ENCODE results near the gene PSMD2. TPM values are rescaled to one million over a fixed set of nuclear protein-coding genes. Genes with fewer than 3 reads are reported as not detected.
A peak's percentile ranks its signal among the peaks of the same experiment; 100 is the strongest.

Gene PSMD2
- total RNA-seq, 5 donors from 2014 or later (not counting 1 experiment from before 2014, with no cell fraction given) = 134 to 151 (median 149) TPM

- peaks cover 0 to 6% of the 10 kb centered on the region in 2 experiments for H3K4me1 ChIP-seq (ENCODE audit: control insufficient read depth in 1 of 2, extremely low read depth in 1 of 2, insufficient read depth in 2 of 2, low read length in 2 of 2)
- Mint-ChIP-seq H3K36me3 (no peaks in the 10 kb centered on the region), H3K27me3 (peaks cover 34 to 46% of the 10 kb centered on the region in 2 donors), H3K4me1 (peaks cover 6 to 9% (median 9%) of the 10 kb centered on the region in 3 donors), H3K27ac (no peak overlapping the region), H3K4me3 (no peak overlapping the region), H3K9me3 (no peaks in the 10 kb centered on the region)
- ChIA-PET CTCF (no interaction called here), POLR2A (no interaction called here)
- DNase-seq = no peak
- no peak overlapping the region for H3K4me3 ChIP-seq (ENCODE audit: control insufficient read depth in 1 of 2, extremely low read depth in 1 of 2, low read length in 1 of 2)
- ATAC-seq (replicated peaks in 1 of 4) = no peak
- no peaks in the 10 kb centered on the region for H3K36me3 ChIP-seq (ENCODE audit: control insufficient read depth in 2 of 2, extremely low read depth in 1 of 2, insufficient read depth in 1 of 2, low read length in 1 of 2)
- no peak overlapping the region for H3K27ac ChIP-seq (ENCODE audit: low read length)
- 84% methylated on average over 6 of the region's 6 CpGs for WGBS (ENCODE audit: insufficient coverage)
- no peaks in the 10 kb centered on the region for H3K9me3 ChIP-seq
- peaks cover 11 to 46% of the 10 kb centered on the region in 2 experiments for H3K27me3 ChIP-seq (replicated peaks in 1 of 2; ENCODE audit: control insufficient read depth in 2 of 2, extremely low read depth in 1 of 2, insufficient read depth in 2 of 2, low read length in 1 of 2)
Measured at GRCh38 chr3:184277366-184277765, 21.7 kb upstream of the PSMD2 start.

GRCh38 chr3:184282941-184283340 lies 16.1 kb upstream of the PSMD2 start:
- no peak overlapping the region for H3K4me3 ChIP-seq (ENCODE audit: control insufficient read depth in 1 of 2, extremely low read depth in 1 of 2, low read length in 1 of 2)
- Mint-ChIP-seq H3K4me1 (no peaks in the 10 kb centered on the region), H3K9me3 (no peaks in the 10 kb centered on the region), H3K27me3 (peaks cover 22 to 43% of the 10 kb centered on the region in 2 donors), H3K27ac (no peak overlapping the region), H3K4me3 (no peak overlapping the region), H3K36me3 (no peaks in the 10 kb centered on the region)
- POLR2A ChIA-PET = no interaction called here
- CTCF ChIA-PET = interaction anchor here in 1 of 2 donors (1.4 kb wide), 1 partner anchor 11 kb away, joined by 3 read pairs; no protein-coding TSS in a partner anchor
- no peaks in the 10 kb centered on the region for H3K9me3 ChIP-seq
- no peaks in the 10 kb centered on the region for H3K4me1 ChIP-seq (ENCODE audit: control insufficient read depth in 1 of 2, extremely low read depth in 1 of 2, insufficient read depth in 2 of 2, low read length in 2 of 2)
- no peaks in the 10 kb centered on the region for H3K36me3 ChIP-seq (ENCODE audit: control insufficient read depth in 2 of 2, extremely low read depth in 1 of 2, insufficient read depth in 1 of 2, low read length in 1 of 2)
- DNase-seq (no peak), ATAC-seq (replicated peaks in 1 of 4) (no peak)
- 76% methylated on average over 2 of the region's 4 CpGs for WGBS (ENCODE audit: insufficient coverage)
- peaks cover 0 to 23% of the 10 kb centered on the region in 2 experiments for H3K27me3 ChIP-seq (replicated peaks in 1 of 2; ENCODE audit: control insufficient read depth in 2 of 2, extremely low read depth in 1 of 2, insufficient read depth in 2 of 2, low read length in 1 of 2)
- no peak overlapping the region for H3K27ac ChIP-seq (ENCODE audit: low read length)

- H3K27ac Mint-ChIP-seq = no peak overlapping the region
- no peaks in the 10 kb centered on the region for H3K4me1 Mint-ChIP-seq
- ChIA-PET POLR2A (no interaction called here), CTCF (interaction anchor here in 1 of 2 donors (0.6 kb wide), 1 partner anchor 361 kb away, joined by 4 read pairs; no protein-coding TSS in a partner anchor)
- H3K36me3 Mint-ChIP-seq = no peaks in the 10 kb centered on the region
- no peak for ATAC-seq (replicated peaks in 1 of 4)
- Histone ChIP-seq H3K27me3 (replicated peaks in 1 of 2; ENCODE audit: control insufficient read depth in 2 of 2, extremely low read depth in 1 of 2, insufficient read depth in 2 of 2, low read length in 1 of 2) (peaks cover 0 to 18% of the 10 kb centered on the region in 2 experiments), H3K27ac (ENCODE audit: low read length) (no peak overlapping the region), H3K9me3 (no peaks in the 10 kb centered on the region), H3K4me1 (ENCODE audit: control insufficient read depth in 1 of 2, extremely low read depth in 1 of 2, insufficient read depth in 2 of 2, low read length in 2 of 2) (no peaks in the 10 kb centered on the region), H3K4me3 (ENCODE audit: control insufficient read depth in 1 of 2, extremely low read depth in 1 of 2, low read length in 1 of 2) (no peak overlapping the region), H3K36me3 (ENCODE audit: control insufficient read depth in 2 of 2, extremely low read depth in 1 of 2, insufficient read depth in 1 of 2, low read length in 1 of 2) (no peaks in the 10 kb centered on the region)
- H3K9me3 Mint-ChIP-seq = no peaks in the 10 kb centered on the region
- no peak for DNase-seq
- peaks cover 19 to 37% of the 10 kb centered on the region in 2 donors for H3K27me3 Mint-ChIP-seq
- H3K4me3 Mint-ChIP-seq = no peak overlapping the region
- 87% methylated on average over 7 of the region's 8 CpGs for WGBS (ENCODE audit: insufficient coverage)
Measured at GRCh38 chr3:184283681-184284080, 15.4 kb upstream of the PSMD2 start.

DNA sequence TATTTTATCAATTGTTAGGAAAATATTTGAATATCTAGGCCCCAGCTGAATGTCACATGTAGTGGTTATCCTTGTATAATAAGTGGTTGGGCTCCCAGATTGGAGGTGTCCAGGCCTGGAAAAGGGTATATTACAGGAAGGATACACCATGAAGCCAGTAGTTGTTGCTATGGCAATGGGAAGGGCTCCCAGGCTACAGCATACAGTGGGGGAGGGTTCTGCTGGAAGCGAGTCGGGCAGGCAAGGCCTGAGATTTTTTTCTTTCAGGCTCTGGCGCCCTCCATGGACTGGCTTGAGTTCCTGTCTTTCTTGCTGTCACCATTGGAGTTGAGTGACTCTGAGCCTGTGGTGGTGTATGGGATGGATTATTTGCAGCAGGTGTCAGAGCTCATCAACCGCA lies 14.3 kb upstream of the PSMD2 start:
- peaks cover 0 to 25% of the 10 kb centered on the region in 2 experiments for H3K27me3 ChIP-seq (replicated peaks in 1 of 2; ENCODE audit: control insufficient read depth in 2 of 2, extremely low read depth in 1 of 2, insufficient read depth in 2 of 2, low read length in 1 of 2)
- Mint-ChIP-seq H3K4me3 (no peak overlapping the region), H3K4me1 (no peaks in the 10 kb centered on the region), H3K27me3 (peaks cover 18 to 32% of the 10 kb centered on the region in 2 donors), H3K9me3 (no peaks in the 10 kb centered on the region), H3K36me3 (no peaks in the 10 kb centered on the region), H3K27ac (no peak overlapping the region)
- POLR2A ChIA-PET = no interaction called here
- peaks cover 0 to 4% of the 10 kb centered on the region in 2 experiments for H3K4me1 ChIP-seq (ENCODE audit: control insufficient read depth in 1 of 2, extremely low read depth in 1 of 2, insufficient read depth in 2 of 2, low read length in 2 of 2)
- no peaks in the 10 kb centered on the region for H3K9me3 ChIP-seq
- ATAC-seq (replicated peaks in 1 of 4) (peak in 3 of 4 experiments; percentile 37 to 48 (median 39)), DNase-seq (peak in 2 of 35 experiments; percentile 15 to 35)
- CTCF ChIA-PET = interaction anchor here (0.5 to 1.0 kb wide), 3 partner anchors 57 to 270 kb away, joined by 3 read pairs; no protein-coding TSS in a partner anchor
- H3K4me3 ChIP-seq (ENCODE audit: control insufficient read depth in 1 of 2, extremely low read depth in 1 of 2, low read length in 1 of 2) = no peak overlapping the region
- 39% methylated on average over 4 of the region's 4 CpGs for WGBS (ENCODE audit: insufficient coverage)
- no peak overlapping the region for H3K27ac ChIP-seq (ENCODE audit: low read length)
- no peaks in the 10 kb centered on the region for H3K36me3 ChIP-seq (ENCODE audit: control insufficient read depth in 2 of 2, extremely low read depth in 1 of 2, insufficient read depth in 1 of 2, low read length in 1 of 2)

GRCh38 chr3:184289426-184289938 lies 9.6 kb upstream of the PSMD2 start:
- no peak overlapping the region for H3K4me3 ChIP-seq (ENCODE audit: control insufficient read depth in 1 of 2, extremely low read depth in 1 of 2, low read length in 1 of 2)
- H3K4me1 Mint-ChIP-seq = no peaks in the 10 kb centered on the region
- no peaks in the 10 kb centered on the region for H3K9me3 ChIP-seq
- peaks cover 18 to 25% of the 10 kb centered on the region in 2 donors for H3K27me3 Mint-ChIP-seq
- H3K4me3 Mint-ChIP-seq = no peak overlapping the region
- DNase-seq = peak in 28 of 35 experiments; percentile 10 to 68 (median 40)
- ATAC-seq (replicated peaks in 1 of 4) = peak; percentile 45 to 79 (median 64)
- H3K9me3 Mint-ChIP-seq = no peaks in the 10 kb centered on the region
- CTCF ChIA-PET = interaction anchor here (0.6 to 1.4 kb wide), 4 partner anchors 18 to 394 kb away, joined by 3 to 9 read pairs (median 4); no protein-coding TSS in a partner anchor
- H3K27ac Mint-ChIP-seq = no peak overlapping the region
- H3K36me3 Mint-ChIP-seq = no peaks in the 10 kb centered on the region
- POLR2A ChIA-PET = interaction anchor here in 1 of 2 donors (0.5 kb wide), 1 partner anchor 92 kb away, joined by 3 read pairs; no protein-coding TSS in a partner anchor
- H3K36me3 ChIP-seq (ENCODE audit: control insufficient read depth in 2 of 2, extremely low read depth in 1 of 2, insufficient read depth in 1 of 2, low read length in 1 of 2) = no peaks in the 10 kb centered on the region
- WGBS (ENCODE audit: insufficient coverage) = 4% methylated on average over 4 of the region's 10 CpGs
- H3K27me3 ChIP-seq (replicated peaks in 1 of 2; ENCODE audit: control insufficient read depth in 2 of 2, extremely low read depth in 1 of 2, insufficient read depth in 2 of 2, low read length in 1 of 2) = peaks cover 0 to 30% of the 10 kb centered on the region in 2 experiments
- no peak overlapping the region for H3K27ac ChIP-seq (ENCODE audit: low read length)
- peaks cover 0 to 4% of the 10 kb centered on the region in 2 experiments for H3K4me1 ChIP-seq (ENCODE audit: control insufficient read depth in 1 of 2, extremely low read depth in 1 of 2, insufficient read depth in 2 of 2, low read length in 2 of 2)

DNA sequence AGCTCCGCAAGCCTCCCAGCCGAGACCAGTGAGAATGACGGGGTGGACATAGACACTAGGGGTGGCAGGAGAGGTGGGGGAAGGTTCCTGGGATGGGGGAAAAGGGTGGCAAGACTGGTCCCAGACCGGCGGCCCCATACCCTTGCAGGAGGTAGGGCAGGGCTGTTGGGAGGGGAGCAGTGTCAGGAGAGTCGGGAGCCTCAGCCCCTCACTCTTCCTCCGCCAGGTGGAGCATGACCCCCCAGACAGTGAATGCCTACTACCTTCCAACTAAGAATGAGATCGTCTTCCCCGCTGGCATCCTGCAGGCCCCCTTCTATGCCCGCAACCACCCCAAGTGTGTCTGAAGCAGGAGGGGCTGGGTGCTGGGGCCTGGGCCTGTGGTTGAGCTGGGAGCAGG lies 8.7 kb upstream of the PSMD2 start:
- Mint-ChIP-seq H3K36me3 (no peaks in the 10 kb centered on the region), H3K27me3 (peaks cover 18 to 21% of the 10 kb centered on the region in 2 donors), H3K27ac (no peak overlapping the region), H3K9me3 (no peaks in the 10 kb centered on the region), H3K4me3 (no peak overlapping the region), H3K4me1 (no peaks in the 10 kb centered on the region)
- no peaks in the 10 kb centered on the region for H3K9me3 ChIP-seq
- ChIA-PET CTCF (interaction anchor here in 1 of 2 donors (0.8 kb wide), 1 partner anchor 19 kb away, joined by 9 read pairs; no protein-coding TSS in a partner anchor), POLR2A (no interaction called here)
- no peaks in the 10 kb centered on the region for H3K36me3 ChIP-seq (ENCODE audit: control insufficient read depth in 2 of 2, extremely low read depth in 1 of 2, insufficient read depth in 1 of 2, low read length in 1 of 2)
- H3K4me3 ChIP-seq (ENCODE audit: control insufficient read depth in 1 of 2, extremely low read depth in 1 of 2, low read length in 1 of 2) = no peak overlapping the region
- 94% methylated on average over 3 of the region's 10 CpGs for WGBS (ENCODE audit: insufficient coverage)
- H3K27me3 ChIP-seq (replicated peaks in 1 of 2; ENCODE audit: control insufficient read depth in 2 of 2, extremely low read depth in 1 of 2, insufficient read depth in 2 of 2, low read length in 1 of 2) = peaks cover 0 to 23% of the 10 kb centered on the region in 2 experiments
- peaks cover 0 to 4% of the 10 kb centered on the region in 2 experiments for H3K4me1 ChIP-seq (ENCODE audit: control insufficient read depth in 1 of 2, extremely low read depth in 1 of 2, insufficient read depth in 2 of 2, low read length in 2 of 2)
- no peak overlapping the region for H3K27ac ChIP-seq (ENCODE audit: low read length)
- DNase-seq (no peak), ATAC-seq (replicated peaks in 1 of 4) (no peak)

Data from T-cell (primary cell).